DOHH2 (cell line): ENCODE measurements around the gene LPAR5.

Source experiments
- EZH2phosphoT487 ChIP-seq: fragments of 200-600 bp; sonication (generic); IDR thresholded peaks from 2 replicates; pipeline ENCODE4 v1.6.1; 2017; ENCODE audit warnings: borderline replicate concordance, mild to moderate bottlenecking, antibody characterized with exemption, low read length, moderate library complexity, mixed read lengths
- TF ChIP-seq, protein P1 (sequence below): fragments of 200-600 bp; sonication (generic); IDR thresholded peaks from one replicate; pipeline ENCODE4 v1.5.1; 2014; ENCODE audit warnings: antibody characterized with exemption, mild to moderate bottlenecking, low read depth, low read length; ENCODE audit not compliant: poor library complexity, severe bottlenecking

DNA sequence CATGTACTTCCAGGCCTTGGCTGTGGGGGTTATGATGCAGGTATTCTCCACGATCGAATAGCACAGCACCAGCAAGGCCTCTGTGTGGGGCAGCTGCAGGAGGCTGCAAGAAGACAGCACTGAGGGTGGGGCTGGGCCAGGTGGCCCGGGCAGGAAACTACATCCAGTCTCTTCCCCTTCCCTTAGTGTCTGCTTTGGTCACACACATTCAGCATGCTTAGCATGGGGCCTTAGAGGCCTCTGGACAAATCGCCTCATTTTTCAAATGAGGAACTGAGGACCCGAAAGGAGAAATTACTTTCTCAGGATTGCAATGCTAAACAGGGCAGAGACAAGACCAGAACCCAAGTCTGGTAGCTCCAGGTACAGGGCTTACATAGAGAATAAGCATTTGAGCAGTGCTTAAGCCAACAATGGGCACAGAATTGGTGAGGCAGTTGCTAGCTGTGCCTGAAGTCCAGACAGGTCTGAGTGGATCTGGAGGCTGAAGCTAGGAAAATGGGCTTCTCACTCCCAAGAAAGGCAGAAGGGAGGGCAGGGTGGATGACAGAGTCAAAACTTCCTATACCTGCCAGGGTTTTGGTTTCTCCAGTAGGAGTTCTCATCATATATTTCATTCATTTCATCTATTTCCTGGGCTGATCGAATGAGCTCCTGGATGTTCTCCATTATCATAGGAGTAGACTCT is 8.0 kb upstream of the LPAR5 start:
- TF ChIP-seq, protein P1, sequence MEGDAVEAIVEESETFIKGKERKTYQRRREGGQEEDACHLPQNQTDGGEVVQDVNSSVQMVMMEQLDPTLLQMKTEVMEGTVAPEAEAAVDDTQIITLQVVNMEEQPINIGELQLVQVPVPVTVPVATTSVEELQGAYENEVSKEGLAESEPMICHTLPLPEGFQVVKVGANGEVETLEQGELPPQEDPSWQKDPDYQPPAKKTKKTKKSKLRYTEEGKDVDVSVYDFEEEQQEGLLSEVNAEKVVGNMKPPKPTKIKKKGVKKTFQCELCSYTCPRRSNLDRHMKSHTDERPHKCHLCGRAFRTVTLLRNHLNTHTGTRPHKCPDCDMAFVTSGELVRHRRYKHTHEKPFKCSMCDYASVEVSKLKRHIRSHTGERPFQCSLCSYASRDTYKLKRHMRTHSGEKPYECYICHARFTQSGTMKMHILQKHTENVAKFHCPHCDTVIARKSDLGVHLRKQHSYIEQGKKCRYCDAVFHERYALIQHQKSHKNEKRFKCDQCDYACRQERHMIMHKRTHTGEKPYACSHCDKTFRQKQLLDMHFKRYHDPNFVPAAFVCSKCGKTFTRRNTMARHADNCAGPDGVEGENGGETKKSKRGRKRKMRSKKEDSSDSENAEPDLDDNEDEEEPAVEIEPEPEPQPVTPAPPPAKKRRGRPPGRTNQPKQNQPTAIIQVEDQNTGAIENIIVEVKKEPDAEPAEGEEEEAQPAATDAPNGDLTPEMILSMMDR = no peak
- TF ChIP-seq EZH2phosphoT487 = no peak
